Natural killer cell (primary cell): Measurements from ENCODE around the gene MST1. TPM values are rescaled to one million over a fixed set of nuclear protein-coding genes. Genes with fewer than 3 reads are reported as not detected.

Experiments
- ATAC-seq, 3 donors: fragments of 150-1000 bp in 2 of 3; fragments of 200-7000 bp in 1 of 3; cut with Tn5 transposase; 1 replicate in 1 of 3; 2 replicates in 2 of 3; pipeline ENCODE4 v1.10.0; 2021; ENCODE audit warnings: mild to moderate bottlenecking in 2 of 3, moderate library complexity in 2 of 3
- DNase-seq, 2 donors: peaks; one replicate each; pipeline versions ENCODE4 v3.0.0 to v3.0.0-alpha.2; 2013 to 2021; ENCODE audit warnings: mixed read lengths in 1 of 2
- H3K27ac ChIP-seq: one replicate; pipeline ENCODE4 v1.5.1; 2013; ENCODE audit warnings: mild to moderate bottlenecking, low read length
- H3K27me3 ChIP-seq: one replicate; pipeline ENCODE4 v1.6.1; 2013; ENCODE audit warnings: low read length; ENCODE audit not compliant: control insufficient read depth, insufficient read depth
- H3K36me3 ChIP-seq: one replicate; pipeline ENCODE4 v1.6.1; 2013; ENCODE audit warnings: low read length; ENCODE audit not compliant: control insufficient read depth, insufficient read depth
- H3K4me1 ChIP-seq: one replicate; pipeline ENCODE4 v1.6.1; 2013; ENCODE audit warnings: low read length; ENCODE audit not compliant: control insufficient read depth, insufficient read depth
- H3K4me3 ChIP-seq: one replicate; pipeline ENCODE4 v1.5.1; 2013; ENCODE audit warnings: low read length
- H3K9me3 ChIP-seq: one replicate; pipeline ENCODE4 v1.6.1; 2013; ENCODE audit warnings: low read length; ENCODE audit not compliant: control insufficient read depth, insufficient read depth
- H3K27ac Mint-ChIP-seq, 2 donors: one replicate each; pipeline ENCODE4 v1.8.0; 2022; ENCODE audit warnings: mild to moderate bottlenecking in 2 of 2, mixed read lengths in 2 of 2, moderate library complexity in 1 of 2
- H3K27me3 Mint-ChIP-seq, 2 donors: one replicate each; pipeline ENCODE4 v1.8.0; 2022; ENCODE audit warnings: low read depth in 2 of 2, mixed read lengths in 2 of 2
- H3K36me3 Mint-ChIP-seq: one replicate; pipeline ENCODE4 v1.8.0; 2022; ENCODE audit warnings: mixed read lengths
- H3K4me1 Mint-ChIP-seq, 2 donors: one replicate each; pipeline ENCODE4 v1.8.0; 2022; ENCODE audit warnings: mixed read lengths in 2 of 2
- H3K4me3 Mint-ChIP-seq: one replicate; pipeline ENCODE4 v1.8.0; 2022; ENCODE audit warnings: mild to moderate bottlenecking, moderate library complexity, mixed read lengths
- H3K9me3 Mint-ChIP-seq, 2 donors: one replicate each; pipeline ENCODE4 v1.8.0; 2022; ENCODE audit warnings: mixed read lengths in 2 of 2
- CTCF ChIP-seq: fragments of 200-600 bp; IDR thresholded peaks from one replicate; pipeline ENCODE4 v1.8.0; 2022; ENCODE audit warnings: antibody characterized with exemption
- WGBS: methylation state at CpG from one replicate; pipeline ENCODE4 v1.1.7; 2013; ENCODE audit warnings: missing lambda C conversion rate; ENCODE audit not compliant: insufficient coverage; 5-methylcytosine and 5-hydroxymethylcytosine counted together
- intact Hi-C: fragments of 100-400 bp; cut with micrococcal nuclease; formaldehyde crosslinking; loops from one replicate; pipeline ENCODE4 v1.14.2; 2022
- total RNA-seq, 4 donors: library from RNA; stranded (reverse); fragments of 120-200 nt in 1 of 4; gene quantifications; one replicate each; pipeline versions ENCODE4 v1.2.3 to v1.2.4, GENCODE V29; 2013 to 2022

Gene MST1
- total RNA-seq, 3 donors from 2014 or later (not counting 1 experiment from before 2014, with no cell fraction given), result 9.5 to 19.1 (median 15.2) TPM

- 96% methylated on average over 11 of the region's 11 CpGs for WGBS
- H3K27ac ChIP-seq, result no peak overlapping the region
- no peaks in the 10 kb centered on the region for H3K27me3 ChIP-seq
- TF ChIP-seq CTCF, result no peak
- no peaks in the 10 kb centered on the region for H3K9me3 ChIP-seq
- Mint-ChIP-seq H3K4me3 (no peak overlapping the region), H3K27me3 (no peaks in the 10 kb centered on the region), H3K27ac (no peak overlapping the region), H3K36me3 (peaks cover 8% of the 10 kb centered on the region), H3K4me1 (peaks cover 20 to 42% of the 10 kb centered on the region in 2 donors), H3K9me3 (no peaks in the 10 kb centered on the region)
- H3K4me3 ChIP-seq, result no peak overlapping the region
- H3K4me1 ChIP-seq, result peaks cover 23% of the 10 kb centered on the region
- intact Hi-C loops, result no loop called here
- no peak for ATAC-seq
- no peak for DNase-seq
- H3K36me3 ChIP-seq, result peaks cover 53% of the 10 kb centered on the region
Measured at GRCh38 chr3:49675912-49676311, 13.4 kb downstream of the MST1 start.

- no peak for TF ChIP-seq CTCF
- ATAC-seq, result peak; percentile 5 to 15 (median 8)
Measured at GRCh38 chr3:49674497-49674983, 14.7 kb downstream of the MST1 start.

GRCh38 chr3:49673715-49674496, 15.4 kb downstream of the MST1 start, which contains the start of gene APEH:
TSS of gene APEH (plus strand) at chr3:49674351. CDS start at chr3:49674402, 51 bp downstream.
- peak within 1 kb of the TSS; percentile 98 for H3K27ac ChIP-seq
- DNase-seq, result peak; percentile 96 to 98
- WGBS, result under 1% methylated on average over 70 of the region's 71 CpGs
- peak within 1 kb of the TSS; percentile 80 for H3K4me3 ChIP-seq
- H3K4me1 ChIP-seq, result peaks cover 23% of the 10 kb centered on the region
- intact Hi-C loops, result loop anchor here (5.0 kb wide), 1 partner anchor 582 kb away; the partner anchor contains the start of gene QRICH1
- H3K36me3 ChIP-seq, result peaks cover 33% of the 10 kb centered on the region
- Mint-ChIP-seq H3K27ac (peak within 1 kb of the TSS; percentile 94 to 100), H3K36me3 (no peaks in the 10 kb centered on the region), H3K9me3 (no peaks in the 10 kb centered on the region), H3K4me3 (peak within 1 kb of the TSS; percentile 95), H3K4me1 (peaks cover 14 to 33% of the 10 kb centered on the region in 2 donors), H3K27me3 (no peaks in the 10 kb centered on the region)
- H3K9me3 ChIP-seq, result no peaks in the 10 kb centered on the region
- H3K27me3 ChIP-seq, result no peaks in the 10 kb centered on the region
- TF ChIP-seq CTCF, result no peak
- peak; percentile 88 to 95 (median 89) for ATAC-seq

More at GRCh38 chr3:49674497-49674983, 14.7 kb downstream of the MST1 start:
- Mint-ChIP-seq H3K36me3 (no peaks in the 10 kb centered on the region), H3K9me3 (no peaks in the 10 kb centered on the region), H3K27me3 (no peaks in the 10 kb centered on the region), H3K4me1 (peaks cover 14 to 33% of the 10 kb centered on the region in 2 donors), H3K4me3 (peak overlapping the region; percentile 95), H3K27ac (peak overlapping the region; percentile 94 to 100)
- H3K9me3 ChIP-seq, result no peaks in the 10 kb centered on the region
- peaks cover 23% of the 10 kb centered on the region for H3K4me1 ChIP-seq
- H3K27me3 ChIP-seq, result no peaks in the 10 kb centered on the region
- 6% methylated on average over 32 of the region's 34 CpGs for WGBS
- no peak overlapping the region for H3K27ac ChIP-seq
- DNase-seq, result no peak
- H3K4me3 ChIP-seq, result peak overlapping the region; percentile 80
- intact Hi-C loops, result loop anchor here (5.0 kb wide), 1 partner anchor 582 kb away; the partner anchor contains the start of gene QRICH1
- peaks cover 39% of the 10 kb centered on the region for H3K36me3 ChIP-seq
